NCI-H1092 treated with DMSO at 0.1 percent for 48 hours (cell line): ENCODE data around the gene ABLIM3.

ENCODE experiments used
- DNase-seq: peaks from one replicate; lab custom pipeline; 2025; lab: John Stamatoyannopoulos, UW

ABLIM3 gene

DNA sequence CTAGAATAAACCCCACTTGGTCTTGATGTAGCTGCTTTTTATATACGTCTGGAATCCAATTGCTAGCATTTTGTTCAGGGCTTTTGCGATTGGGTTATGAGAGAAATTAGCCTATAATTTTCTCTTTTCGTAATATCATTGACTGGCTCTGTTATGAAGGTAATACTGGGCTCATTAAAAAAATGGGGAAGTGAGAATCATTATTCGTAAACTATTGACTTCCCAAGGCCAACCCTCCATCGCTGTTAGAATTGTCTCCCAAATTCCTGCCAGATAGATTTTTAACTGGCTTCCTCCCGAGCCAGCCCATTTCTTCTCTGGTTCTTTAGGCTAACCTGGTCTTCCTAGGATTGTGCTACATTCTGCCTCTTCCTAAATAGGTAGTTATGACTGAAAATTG lies 168.1 kb downstream of the ABLIM3 start:
- DNase-seq: no peak
